Astrocyte of the hippocampus (primary cell): Measurements from ENCODE around the gene NFATC2.
A peak's percentile ranks its signal among the peaks of the same experiment; 100 is the strongest.

ENCODE experiments used
- DNase-seq: peaks from one replicate; pipeline ENCODE4 v3.0.0; 2011; ENCODE audit warnings: low read depth, low spot score

Gene NFATC2

GRCh38 chr20:51378171-51378928 lies 164.2 kb downstream of the NFATC2 start:
- no peak for DNase-seq

DNA sequence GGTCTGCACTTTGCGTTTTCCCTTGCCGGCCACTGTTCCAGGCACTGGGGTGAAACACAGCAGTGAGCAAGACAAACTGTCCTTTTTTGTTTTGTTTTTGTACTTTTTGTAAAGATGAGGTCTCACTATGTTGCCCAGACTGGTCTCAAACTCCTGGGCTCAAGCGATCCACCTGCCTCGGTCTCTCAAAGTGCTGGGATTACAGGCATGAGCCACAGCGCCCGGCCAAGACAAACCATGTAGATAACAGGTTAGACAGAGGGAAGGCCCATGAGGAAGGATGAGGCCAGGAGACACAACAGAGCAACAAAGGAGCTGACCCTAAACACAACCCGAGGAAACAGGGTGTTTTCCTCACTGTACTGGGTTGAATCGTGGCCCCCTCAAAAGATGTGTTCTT lies 165.4 kb downstream of the NFATC2 start:
- DNase-seq = no peak

- no peak for DNase-seq
Observed at GRCh38 chr20:51376111-51376510, 166.4 kb downstream of the NFATC2 start.

DNA sequence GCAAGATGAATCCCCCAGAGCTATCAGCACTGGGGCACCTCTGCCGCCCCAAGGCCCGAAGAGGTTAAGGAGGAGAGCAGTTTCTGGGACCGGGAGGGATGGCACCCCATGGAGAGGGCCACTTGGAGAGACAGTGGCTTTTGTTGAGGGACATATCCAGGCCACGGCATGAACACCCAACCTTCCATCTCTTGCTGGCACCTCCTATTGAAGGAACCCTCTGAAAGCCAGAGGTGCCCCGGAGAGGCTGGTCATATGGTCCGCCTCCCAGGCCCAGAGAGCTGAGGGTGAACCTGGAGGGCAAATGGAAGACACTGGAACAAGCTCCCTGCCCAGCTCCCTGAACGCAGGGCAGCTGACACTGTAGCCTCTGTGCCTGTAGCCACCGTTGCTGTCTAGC lies 167.0 kb downstream of the NFATC2 start:
- no peak for DNase-seq

DNA sequence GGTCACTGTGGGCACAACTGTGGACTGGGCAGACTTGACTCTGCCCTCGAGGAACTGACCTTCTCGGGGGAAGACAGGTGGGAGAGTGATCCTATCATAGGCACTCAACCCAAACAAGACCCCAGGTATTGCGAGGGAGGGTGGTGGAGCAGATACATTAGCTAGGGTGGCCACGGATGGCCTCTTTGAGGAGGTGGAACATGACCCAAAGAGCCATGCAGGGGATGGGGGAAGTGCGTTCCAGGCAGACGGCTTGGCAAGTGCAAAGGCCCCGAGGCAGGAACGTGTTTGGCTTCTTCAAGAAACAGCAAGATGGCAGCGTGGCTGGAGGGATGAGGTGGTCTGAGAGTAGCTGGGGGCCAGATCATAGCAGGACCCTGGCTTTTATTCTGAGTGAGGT lies 167.6 kb downstream of the NFATC2 start:
- no peak for DNase-seq

- DNase-seq = no peak
Observed at GRCh38 chr20:51374456-51374830, 168.1 kb downstream of the NFATC2 start.

DNA sequence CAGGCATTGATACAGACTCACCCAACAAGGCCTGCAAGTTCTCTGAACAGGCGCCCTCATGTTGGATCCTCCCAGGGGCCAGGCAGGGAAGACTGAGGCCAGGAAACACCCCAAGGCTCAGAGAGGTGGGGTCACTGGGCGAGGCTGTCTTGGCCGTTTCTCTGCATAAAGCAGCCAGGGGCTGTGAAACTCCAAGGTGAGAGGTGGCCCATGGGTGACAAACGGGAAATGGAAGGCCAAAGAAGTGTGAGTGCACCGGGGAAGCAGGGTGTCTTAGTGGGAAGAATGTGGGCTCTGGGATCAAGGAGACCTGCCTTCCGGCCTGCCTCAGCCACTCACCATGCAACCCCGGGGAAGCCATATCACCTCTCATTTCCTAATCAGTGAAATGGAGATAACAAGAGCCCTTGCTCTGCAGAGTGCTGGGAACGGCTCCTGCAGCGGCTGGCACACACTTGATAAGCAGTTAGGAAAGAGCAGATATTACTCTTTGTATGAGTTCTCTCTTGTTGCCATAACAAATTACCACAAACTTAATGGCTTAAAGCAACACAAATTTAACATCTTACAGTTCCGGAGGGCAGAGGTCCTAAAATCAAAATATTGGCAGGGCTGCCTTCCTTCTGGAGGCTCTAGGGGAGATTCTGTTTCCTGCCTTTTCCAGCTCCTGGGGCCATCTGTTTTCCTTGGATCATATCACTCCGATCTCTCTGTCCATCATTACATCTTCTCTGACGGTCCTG lies 168.6 kb downstream of the NFATC2 start:
- DNase-seq = no peak

DNA sequence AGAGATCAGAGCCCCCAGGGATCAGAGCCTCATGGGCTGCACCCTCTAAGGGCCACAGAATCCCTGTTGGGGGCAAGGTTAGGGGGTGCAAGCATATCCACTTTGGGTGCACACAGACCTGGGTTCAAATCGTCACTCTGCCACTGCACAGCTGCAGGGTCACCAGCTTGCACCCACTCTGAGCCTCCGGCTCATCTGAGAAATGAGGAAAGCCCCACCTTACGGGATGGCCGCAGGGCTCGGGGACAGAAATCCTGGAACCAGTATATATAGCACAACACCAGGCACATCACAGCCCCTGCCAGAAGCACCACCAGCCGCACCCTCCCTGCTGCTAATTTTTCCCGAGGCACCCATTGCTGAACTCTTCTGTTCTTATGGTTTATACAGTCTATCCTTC lies 169.6 kb downstream of the NFATC2 start:
- no peak for DNase-seq

DNA sequence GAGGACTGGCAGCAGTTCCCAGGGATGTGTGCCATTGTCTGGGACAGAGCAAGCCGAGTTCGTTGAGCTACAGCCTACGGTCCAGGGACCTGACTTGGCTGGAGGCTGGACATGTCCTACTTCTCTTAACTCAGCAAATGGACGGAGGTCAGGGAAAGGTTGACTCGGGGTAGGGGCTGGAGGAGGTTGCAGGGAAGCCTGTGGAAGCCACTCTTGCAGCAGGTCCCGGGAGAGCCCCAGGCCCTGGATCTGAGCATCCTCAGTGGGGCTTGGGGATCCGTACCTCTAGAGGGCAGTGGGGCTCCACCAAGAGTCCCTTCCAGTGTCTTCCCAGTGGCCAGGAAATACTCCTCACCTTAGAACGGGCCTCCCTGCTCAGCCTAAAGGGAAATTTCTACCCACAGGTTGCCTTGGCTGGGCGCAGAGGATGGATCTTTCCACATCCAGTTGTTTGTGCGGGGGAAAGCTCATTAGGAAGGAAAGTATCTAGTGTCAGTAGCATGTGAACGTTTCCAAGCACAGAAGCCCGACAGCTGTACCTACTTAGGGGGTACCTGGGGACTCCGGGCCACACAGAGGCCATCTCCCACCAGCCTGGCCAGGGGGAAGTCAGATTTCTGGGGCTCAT lies 170.2 kb downstream of the NFATC2 start:
- peak; percentile 89 for DNase-seq

DNA sequence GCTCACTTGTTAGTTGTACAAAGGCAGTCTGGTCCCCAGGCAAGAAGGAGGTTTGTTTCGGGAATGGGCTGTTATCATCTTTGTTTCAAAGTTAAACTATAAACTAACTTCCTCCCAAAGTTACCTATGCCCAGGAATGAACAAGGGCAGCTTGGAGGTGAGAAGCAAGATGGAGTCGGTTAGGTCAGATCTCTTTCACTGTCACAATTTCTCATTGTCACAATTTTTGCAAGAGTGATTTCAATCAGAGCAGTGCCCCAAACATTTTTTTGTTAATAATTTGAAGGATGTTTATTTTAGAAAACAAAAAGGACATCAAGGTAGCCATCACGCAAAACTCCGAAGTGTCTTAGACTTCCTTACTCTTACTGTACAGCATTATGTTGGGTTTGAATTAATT lies 170.8 kb downstream of the NFATC2 start:
- no peak for DNase-seq

DNA sequence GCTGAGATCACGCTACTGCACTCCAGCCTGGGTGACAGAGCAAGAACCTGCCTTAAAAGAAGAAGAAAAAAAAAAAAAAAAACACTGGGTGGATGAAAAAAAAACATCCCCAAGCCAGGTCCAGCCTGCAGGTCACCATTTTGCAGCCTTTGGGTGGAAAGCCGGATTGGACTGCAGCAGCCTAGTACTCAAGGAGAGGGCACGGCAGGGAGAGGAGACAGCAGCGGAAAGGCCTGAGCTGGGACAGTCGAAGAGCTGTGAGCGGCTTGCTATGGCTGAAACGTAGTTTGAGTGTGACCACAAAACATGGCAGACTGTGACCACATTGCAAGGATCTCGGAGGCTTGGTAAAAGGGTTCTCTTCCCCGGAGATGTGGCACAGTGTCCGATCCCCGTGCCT lies 173.0 kb downstream of the NFATC2 start:
- DNase-seq = no peak

GRCh38 chr20:51368461-51369211 lies 173.9 kb downstream of the NFATC2 start:
- DNase-seq = peak; percentile 58

- DNase-seq = peak; percentile 99
Observed at GRCh38 chr20:51366155-51366886, 176.2 kb downstream of the NFATC2 start.

DNA sequence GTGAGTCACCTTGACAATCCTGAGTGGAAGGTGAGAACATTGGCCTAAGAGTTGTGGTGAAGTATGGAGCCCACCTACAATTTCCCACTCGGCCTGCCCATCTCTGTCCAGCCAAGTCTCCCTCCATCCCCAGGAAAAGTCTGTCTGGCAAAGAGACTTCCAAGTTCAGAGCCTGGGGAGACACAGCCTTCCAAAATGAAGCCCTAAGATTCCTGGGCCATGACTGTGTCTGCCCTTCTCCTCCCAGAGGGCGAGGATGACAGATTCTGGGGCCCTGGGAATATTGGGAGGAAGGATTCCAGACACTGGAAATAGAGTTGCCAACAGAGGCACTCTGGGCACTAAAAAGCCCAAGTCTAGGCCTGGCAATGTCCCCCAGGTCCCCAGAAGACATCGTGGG lies 176.8 kb downstream of the NFATC2 start:
- peak; percentile 86 for DNase-seq

- no peak for DNase-seq
Observed at GRCh38 chr20:51363813-51364212, 178.7 kb downstream of the NFATC2 start.

DNA sequence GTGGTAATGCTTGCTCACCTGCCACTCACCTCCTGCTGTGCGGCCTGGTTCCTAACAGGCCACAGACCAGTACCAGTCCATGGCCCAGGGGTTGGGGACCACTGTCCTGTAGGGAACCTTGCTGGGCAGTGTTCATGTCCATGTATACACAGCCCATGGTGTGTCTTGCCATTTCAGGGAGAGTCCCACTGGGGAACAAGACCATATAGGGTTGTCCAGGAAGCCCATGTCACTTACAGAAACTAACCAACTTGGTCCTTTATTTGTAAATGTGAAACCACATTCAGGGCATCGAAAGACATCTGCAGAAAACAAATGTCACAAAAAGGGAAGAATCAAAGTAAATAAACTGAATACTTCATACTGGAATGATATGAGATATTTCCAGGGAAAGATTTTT lies 179.1 kb downstream of the NFATC2 start:
- no peak for DNase-seq

DNA sequence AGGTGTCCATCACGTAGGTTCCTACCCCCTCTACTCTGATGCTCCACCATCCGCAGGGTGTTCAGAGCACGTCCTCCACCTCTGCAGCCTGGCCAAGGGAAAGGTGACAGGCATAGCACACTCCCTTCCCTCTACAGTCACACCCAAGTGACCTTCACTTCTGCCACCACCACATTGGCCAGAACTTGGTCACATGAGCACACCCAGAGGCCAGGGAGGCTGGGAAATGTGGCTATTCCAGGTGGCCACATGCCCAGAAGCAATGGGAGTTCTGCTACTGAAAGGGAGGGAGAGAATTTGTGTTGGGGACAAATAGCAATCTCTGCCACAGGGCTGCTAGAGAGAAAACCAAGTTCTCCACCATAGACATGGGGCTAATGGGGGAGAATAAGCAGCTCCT lies 180.3 kb downstream of the NFATC2 start:
- no peak for DNase-seq

GRCh38 chr20:51361258-51361657 lies 181.3 kb downstream of the NFATC2 start:
- DNase-seq = no peak

- DNase-seq = peak; percentile 98
Observed at GRCh38 chr20:51360451-51361201, 181.9 kb downstream of the NFATC2 start.

GRCh38 chr20:51359947-51360346 lies 182.6 kb downstream of the NFATC2 start:
- DNase-seq = no peak

- no peak for DNase-seq
Observed at GRCh38 chr20:51359401-51359800, 183.1 kb downstream of the NFATC2 start.
